EH (cell line): ENCODE measurements around the gene AGO3.
"Not testable (repeated sequence)": the region's sequence is repeated elsewhere in the genome, so short reads cannot be mapped to it uniquely, and the experiment has no call there.

Source experiments
- DNase-seq: peaks from one replicate; pipeline ENCODE4 v3.0.0-alpha.2; 2015; ENCODE audit warnings: low read depth

The AGO3 gene

GRCh38 chr1:36008546-36009197 lies 77.8 kb downstream of the AGO3 start:
- DNase-seq, result peak; percentile 71

DNA sequence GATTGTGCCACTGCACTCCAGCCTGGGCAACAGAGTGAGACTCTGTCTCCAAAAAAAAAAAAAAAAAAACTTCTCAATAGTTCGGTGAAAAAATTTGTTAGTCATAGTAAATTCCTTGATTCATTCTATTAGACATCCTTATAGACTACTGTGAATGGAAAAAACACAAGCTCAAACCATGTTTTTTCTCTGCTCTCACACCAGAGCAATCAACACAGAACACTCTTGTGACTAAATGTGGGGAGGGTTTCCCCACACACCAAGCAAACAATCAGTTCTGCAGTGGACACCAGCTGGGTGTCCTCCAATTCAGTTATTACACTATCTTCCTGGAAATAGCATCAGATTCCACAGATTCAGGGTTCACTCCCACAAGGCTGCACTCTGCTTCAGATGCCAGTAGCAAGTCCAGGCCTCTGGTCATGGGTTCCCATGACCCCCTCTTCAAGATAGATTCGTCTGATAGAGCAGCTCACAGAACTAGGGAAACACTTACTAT lies 83.9 kb downstream of the AGO3 start:
- DNase-seq, result peak; percentile 19

GRCh38 chr1:36016686-36017085 lies 85.8 kb downstream of the AGO3 start:
- no peak for DNase-seq

DNA sequence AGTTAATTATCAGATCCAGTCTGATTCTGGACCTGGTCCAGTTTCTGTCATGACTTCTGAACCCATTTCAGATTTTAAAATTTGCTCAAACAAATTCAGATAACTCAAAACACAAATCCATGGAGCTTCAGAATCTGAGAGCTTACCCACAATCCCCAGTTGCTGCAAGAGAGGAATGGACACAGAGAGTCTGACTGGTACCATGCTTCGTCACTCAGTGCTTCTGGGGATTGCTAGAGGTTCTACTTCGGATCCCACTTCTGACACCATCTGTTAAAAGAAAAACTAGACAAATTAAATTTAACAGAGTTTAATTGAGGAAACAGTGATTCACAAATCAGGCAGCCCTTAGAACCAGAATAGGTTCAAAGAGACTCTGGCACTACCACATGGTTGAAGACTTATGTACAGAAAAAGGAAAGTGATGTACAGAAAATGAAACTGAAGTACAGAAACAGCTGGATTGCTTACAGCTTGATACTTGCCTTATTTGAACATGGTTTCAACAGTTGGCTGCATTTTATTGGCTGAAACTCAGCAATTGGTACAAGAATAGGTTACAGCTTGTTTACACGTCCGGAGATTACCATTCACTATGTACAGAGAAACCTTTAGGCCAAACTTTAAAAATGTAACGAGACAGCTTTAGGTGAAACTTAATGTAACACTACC lies 92.3 kb downstream of the AGO3 start:
- no peak for DNase-seq

DNA sequence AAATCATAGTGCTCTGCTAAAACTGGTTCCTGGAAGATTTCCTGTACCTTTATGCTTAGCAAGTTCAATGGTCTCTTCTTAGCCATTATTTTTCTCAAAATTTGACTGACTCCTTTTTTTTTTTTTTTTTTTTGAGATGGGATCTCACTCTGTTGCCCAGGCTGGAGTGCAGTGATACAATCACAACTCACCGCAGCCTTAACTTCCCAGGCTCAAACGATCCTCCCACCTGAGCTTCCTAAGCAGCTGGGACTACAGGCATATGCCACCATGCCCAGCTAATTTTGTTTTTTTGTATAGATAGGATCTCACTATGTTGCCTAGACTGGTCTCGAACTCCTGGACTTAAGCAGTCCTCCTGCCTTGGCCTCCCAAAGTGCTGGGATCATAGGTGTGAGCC lies 93.1 kb downstream of the AGO3 start:
- not testable (repeated sequence) for DNase-seq

DNA sequence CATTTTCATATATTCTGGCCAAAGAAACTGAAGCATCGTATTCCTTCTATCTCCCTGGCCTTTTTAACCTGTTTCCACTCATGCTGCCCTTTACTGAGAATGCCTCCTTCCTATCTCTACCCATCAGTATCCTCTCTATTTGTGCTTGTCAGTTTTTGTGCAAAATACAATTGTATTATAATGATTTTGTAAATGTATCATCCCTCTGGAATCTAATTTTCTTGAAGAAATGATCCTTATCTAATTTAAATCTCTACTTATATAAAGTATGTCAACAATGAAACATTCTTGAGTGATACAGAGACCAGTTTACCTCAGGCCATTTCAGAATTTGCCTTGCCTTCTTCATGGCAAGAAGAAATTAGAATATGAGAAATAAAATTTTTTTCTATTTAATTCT lies 93.9 kb downstream of the AGO3 start:
- peak; percentile 42 for DNase-seq

- DNase-seq, result no peak
Observed at GRCh38 chr1:36027766-36028165, 96.9 kb downstream of the AGO3 start.

DNA sequence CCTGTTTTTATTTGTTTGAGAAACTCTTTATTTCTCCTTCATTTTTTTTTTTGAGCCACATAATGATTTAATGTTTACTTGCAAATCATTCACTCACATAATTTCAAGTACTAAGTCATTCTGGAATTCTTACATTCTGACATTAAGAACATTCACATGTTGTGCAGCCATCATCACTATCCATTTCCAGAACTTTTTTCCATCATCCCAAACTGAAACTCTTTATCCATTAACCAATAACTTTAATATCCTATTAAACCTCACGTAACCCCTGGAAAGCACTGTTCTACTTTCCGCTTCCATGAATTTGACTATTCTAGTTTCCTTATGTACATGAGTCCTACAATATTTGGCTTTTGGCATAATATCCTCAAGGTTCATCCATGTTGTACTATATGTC lies 100.5 kb downstream of the AGO3 start:
- no peak for DNase-seq

DNA sequence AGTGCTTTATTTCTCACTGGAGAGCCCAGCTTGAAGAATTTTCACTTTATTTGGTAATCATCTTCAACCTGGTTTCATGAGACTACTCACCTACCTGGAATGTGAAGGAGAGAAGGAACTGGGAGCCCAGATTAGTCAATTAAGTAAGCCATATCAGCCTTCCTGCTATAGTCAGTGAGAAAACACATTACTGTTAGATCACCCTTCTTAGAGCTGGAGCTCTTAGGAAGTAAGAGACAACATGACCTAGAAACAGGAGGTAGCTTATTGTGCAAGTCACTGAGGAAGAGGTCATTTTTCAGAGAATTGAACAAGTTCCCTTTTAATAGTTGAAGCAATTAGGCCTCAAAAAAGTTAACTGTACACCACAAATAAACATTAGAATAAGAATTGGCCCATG lies 103.8 kb downstream of the AGO3 start:
- DNase-seq, result peak; percentile 64

DNA sequence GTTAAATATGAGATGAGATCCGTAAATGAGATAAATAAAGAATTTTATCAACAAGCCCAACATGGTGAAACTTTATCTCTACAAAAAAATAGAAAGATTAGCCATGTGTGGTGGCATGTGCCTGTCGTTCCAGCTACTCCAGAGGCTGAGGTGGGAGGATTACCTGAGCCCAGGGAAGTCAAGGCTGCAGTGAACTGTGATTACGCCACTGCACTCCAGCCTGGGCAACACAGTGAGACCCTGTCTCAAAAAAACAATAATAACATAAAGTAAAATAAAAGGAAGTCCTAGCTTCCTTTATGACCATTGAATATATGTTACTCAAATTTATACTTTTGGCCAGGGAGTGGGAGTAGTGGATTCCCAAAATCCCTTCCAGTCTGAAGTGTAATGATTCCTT lies 104.2 kb downstream of the AGO3 start:
- DNase-seq, result no peak

DNA sequence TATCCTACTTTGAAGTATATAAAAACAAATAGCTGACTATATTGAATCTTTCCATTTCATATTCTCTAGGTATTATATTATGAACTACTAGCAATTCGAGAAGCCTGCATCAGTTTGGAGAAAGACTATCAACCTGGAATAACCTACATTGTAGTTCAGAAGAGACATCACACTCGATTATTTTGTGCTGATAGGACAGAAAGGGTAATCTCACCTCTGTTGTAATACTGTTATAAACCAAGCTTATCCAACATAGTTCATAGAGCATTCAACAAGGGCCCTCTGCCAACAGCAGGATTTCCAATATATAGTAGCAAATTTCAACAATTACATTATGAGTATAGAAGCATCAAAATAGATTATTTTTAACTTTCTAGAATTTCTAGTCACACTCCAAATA lies 109.3 kb downstream of the AGO3 start:
- no peak for DNase-seq

DNA sequence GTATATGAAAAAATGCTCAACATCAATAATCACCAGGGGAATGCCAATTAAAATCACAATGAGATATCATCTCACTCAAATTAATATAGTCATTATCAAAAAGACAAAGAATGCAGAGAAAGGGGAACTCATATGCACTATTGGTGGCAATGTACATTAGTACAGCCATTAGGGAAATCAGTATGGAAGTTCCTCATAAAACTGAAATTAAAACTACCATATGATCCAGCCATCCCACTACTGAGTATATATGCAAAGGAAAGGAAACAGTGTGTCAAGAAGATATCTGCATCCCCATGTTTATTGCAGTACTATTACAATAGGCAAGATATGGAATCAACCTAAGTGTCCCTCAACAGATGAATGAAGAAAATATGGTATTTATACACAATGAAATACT lies 120.9 kb downstream of the AGO3 start:
- DNase-seq, result no peak

- DNase-seq, result no peak
Observed at GRCh38 chr1:36053978-36054377, 123.1 kb downstream of the AGO3 start.

- DNase-seq, result no peak
Observed at GRCh38 chr1:36055706-36056105, 124.8 kb downstream of the AGO3 start.

GRCh38 chr1:36062315-36062714 lies 131.4 kb downstream of the AGO3 start:
- no peak for DNase-seq

DNA sequence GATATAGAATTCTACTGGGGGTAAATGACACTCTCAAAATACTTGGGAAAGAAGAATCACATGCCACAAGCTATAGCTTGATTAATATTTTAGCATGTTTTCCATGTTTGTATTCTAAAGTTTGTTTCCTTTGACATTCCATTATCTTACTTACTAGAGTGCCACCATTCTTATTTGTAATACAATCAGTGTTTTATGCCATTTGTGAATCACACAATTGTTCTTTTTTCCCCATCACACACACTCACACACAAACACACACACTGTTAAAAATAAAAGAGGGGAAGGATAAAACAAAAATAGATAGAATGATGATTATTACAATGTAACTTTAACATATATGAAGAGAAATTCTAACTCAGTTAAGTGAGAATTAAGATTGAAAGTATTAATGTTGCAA lies 137.0 kb downstream of the AGO3 start:
- DNase-seq, result no peak

DNA sequence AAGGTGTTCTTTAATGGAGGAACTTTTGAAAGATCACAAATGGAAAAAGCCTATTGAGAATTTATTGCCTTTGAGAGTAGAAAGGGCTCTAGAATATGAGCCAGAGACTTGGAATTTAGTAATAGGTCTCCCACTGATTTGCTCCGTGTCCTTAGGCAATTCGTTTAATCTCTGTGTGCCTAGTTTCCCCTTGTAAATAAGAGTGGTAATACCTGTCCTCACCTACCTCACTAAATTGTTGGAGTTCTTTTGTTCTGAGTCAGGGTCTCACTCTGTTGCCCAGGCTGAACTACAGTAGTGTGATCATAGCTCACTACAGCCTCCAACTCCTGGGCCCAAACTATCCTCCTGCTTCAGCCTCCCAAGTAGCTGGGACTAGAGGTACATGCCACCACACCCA lies 138.0 kb downstream of the AGO3 start:
- no peak for DNase-seq

DNA sequence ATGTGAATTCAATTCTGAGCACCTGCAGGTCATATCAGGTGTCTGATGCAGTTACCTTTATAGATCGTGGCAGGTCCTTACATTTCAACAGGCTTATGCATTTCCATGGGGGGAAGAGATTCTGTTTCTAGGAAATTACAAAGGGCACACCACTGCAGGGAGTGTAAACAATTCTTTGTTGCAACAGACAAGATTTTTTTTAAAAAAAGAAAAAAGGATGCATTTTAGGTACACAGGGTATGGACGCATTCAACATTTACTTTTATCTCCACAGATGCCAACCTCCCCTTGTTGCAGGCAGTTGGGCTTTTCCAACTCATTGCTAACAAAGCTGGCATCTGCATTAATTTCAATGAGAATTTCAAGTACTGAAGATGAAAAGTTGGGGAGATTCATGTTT lies 139.4 kb downstream of the AGO3 start:
- DNase-seq, result no peak

DNA sequence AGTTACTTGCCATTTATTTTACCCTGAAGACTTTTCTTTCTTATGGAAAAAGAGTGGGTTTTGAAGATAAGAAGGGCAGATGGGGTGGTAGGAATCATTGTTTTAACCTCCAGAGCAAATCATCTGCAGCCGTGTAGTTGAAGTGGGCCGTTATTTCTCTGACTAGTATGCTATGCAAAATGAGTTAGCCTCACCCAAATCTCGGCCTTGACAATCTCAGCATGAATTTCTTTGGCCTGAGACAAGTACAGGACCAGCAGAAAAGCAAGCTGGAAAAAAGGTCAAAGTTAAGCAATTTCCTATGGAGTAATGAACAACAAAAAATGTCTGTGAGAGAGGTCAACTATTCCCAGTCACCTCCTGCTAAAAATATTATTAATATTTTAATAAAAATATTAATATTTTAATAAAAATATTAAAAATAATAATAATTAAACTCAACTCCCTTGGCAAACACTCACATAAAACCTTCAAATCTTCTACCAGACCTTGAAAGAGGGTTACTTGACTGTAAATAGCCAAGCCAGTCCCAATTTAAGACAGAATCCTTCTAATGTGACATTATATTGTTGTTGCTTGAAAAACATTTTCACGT lies 146.2 kb downstream of the AGO3 start:
- DNase-seq, result no peak

- no peak for DNase-seq
Observed at GRCh38 chr1:36080236-36080635, 149.3 kb downstream of the AGO3 start.

DNA sequence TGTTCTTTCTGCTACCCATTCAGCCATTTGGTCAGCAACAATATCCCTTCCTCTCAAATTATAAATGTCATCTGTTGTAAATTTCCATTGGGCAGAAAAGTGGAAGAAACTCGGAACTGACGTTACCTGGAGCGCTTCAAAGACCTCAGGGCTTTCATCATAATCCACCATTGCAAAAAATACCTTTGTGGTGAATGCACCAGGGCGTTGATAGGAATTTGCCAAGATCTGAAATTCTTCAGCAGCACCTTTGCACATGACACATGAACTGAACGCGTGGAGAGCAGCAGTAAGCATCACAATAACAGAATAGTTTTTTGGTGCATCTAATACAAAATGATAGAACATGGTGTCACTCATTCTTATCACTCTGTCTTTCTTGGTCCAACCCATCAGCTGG lies 149.9 kb downstream of the AGO3 start:
- no peak for DNase-seq

DNA sequence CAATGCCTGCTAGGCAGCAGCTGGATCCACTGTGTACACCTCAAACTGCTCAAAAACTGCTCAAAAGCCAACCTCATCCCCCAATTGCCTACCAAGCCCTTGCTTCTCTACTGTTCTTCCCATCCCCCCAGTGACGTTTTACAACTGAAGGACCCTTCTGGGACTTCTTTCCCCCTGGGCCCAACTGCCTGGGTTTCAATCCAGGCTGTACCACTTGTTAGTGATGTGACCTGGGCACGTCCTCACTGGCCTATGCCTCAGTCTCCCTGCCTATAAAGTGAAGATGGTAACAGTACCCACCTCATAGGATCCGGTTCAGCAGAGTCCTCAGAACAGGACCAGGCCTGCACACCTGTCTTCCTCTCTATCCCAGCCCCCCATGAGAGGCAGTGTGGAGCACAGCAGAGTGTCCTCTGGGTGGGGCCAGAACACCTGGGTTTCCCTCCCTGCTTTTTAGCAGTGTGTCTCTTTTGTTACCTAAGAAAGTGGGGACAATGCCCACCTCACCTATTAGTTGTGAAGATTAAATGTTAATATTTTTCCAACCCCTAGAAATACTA lies 151.1 kb downstream of the AGO3 start:
- DNase-seq, result no peak

DNA sequence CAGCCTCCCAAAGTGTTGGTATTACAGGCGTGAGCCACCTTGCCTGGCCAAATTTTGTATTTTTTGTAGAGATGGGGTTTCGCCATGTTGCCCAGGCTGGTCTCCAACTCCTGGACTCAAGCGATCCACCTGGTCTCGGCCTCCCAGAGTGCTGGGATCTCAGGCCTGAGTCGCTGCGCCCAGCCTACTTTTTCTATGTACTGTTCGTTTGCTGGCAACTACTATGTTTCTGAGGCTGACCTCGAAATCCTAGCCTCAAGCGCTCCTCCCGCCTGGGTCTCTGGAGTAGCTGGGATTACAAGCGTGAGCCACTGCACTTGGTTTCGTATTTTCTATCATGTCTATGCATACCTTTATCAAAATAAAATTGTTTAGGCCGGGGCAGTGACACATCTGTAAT lies 152.3 kb downstream of the AGO3 start:
- DNase-seq, result no peak
